Adrenal gland (tissue), 12 donors: ENCODE data around the gene LRCH4. TPM values are rescaled to one million over a fixed set of nuclear protein-coding genes. Genes with fewer than 3 reads are reported as not detected.

Experiments used
- DNase-seq, 7 donors: peaks; one replicate each; pipeline ENCODE4 v3.0.0-alpha.2; 2019 to 2020
- H3K27ac ChIP-seq, 5 donors: fragments of 200-600 bp; sonication (generic) in 4 of 5; 1 replicate in 3 of 5; 2 replicates in 2 of 5; pipeline versions ENCODE4 v1.5.1 to v1.8.0; 2016 to 2020; ENCODE audit warnings: mild to moderate bottlenecking in 1 of 5
- H3K27me3 ChIP-seq: fragments of 200-600 bp; 2 replicates; pipeline ENCODE4 v1.8.0; 2021
- H3K36me3 ChIP-seq, 2 donors: fragments of 200-600 bp; replicated peaks in 1 of 2; 1 replicate in 1 of 2; 2 replicates in 1 of 2; pipeline versions ENCODE4 v1.5.1 to v1.8.0; 2018 to 2022
- H3K4me1 ChIP-seq, 2 donors: fragments of 200-600 bp; replicated peaks in 1 of 2; 1 replicate in 1 of 2; 2 replicates in 1 of 2; pipeline versions ENCODE4 v1.5.1 to v1.8.0; 2018 to 2021
- H3K4me3 ChIP-seq, 4 donors: fragments of 200-600 bp; sonication (generic) in 3 of 4; one replicate each; pipeline ENCODE4 v1.5.1; 2016 to 2018
- H3K9me3 ChIP-seq, 3 donors: fragments of 200-600 bp; sonication (generic) in 1 of 3; replicated peaks in 1 of 3; 1 replicate in 2 of 3; 2 replicates in 1 of 3; pipeline versions ENCODE4 v1.5.1 to v1.8.0; 2016 to 2021
- CTCF ChIP-seq, 6 experiments: fragments of 450-650 bp in 4 of 6; fragments of 200-600 bp in 2 of 6; sonication (generic) in 1 of 6; IDR thresholded peaks; 1 replicate in 5 of 6; 2 replicates in 1 of 6; pipeline versions ENCODE4 v1.5.1 to v1.8.0; 2016 to 2021; ENCODE audit warnings: antibody characterized with exemption in 6 of 6, mild to moderate bottlenecking in 2 of 6, moderate library complexity in 1 of 6
- POLR2A ChIP-seq, 2 donors: fragments of 450-650 bp; IDR thresholded peaks; one replicate each; pipeline ENCODE4 v1.6.1; 2017; ENCODE audit warnings: antibody characterized with exemption in 2 of 2, mild to moderate bottlenecking in 2 of 2, moderate library complexity in 1 of 2
- WGBS, 4 donors: extraction: QIAGEN DNeasy Blood & Tissue Kit in 2 of 4; methylation state at CpG; one replicate each; pipeline versions ENCODE4 v1.1.5 to v1.1.7; 2013 to 2017; 5-methylcytosine and 5-hydroxymethylcytosine counted together
- intact Hi-C, 2 donors: fragments of 100-400 bp; cut with DNase I; formaldehyde crosslinking; loops; one replicate each; pipeline versions ENCODE4 v1.14.1 to v1.15.0; 2022 to 2023
- polyA plus RNA-seq, 3 donors: library from polyadenylated mRNA; stranded (reverse); fragments of 200-250 nt in 2 of 3; fragments of 350-450 nt in 1 of 3; fragmentation: Illumina TruSeq in 1 of 3; extraction: RNeasy Lipid Tissue Mini Kit (QIAGEN cat#74804) in 1 of 3; gene quantifications; one replicate each; pipeline ENCODE4 v1.2.3, GENCODE V29; 2013 to 2014
- total RNA-seq, 9 donors: library from RNA; depleted of rRNA in 4 of 9; stranded (reverse); fragments of >200 nt in 4 of 9; fragments of 120-200 nt in 1 of 9; fragmentation: NEBNext Ultra II Directional in 1 of 9; extraction: Animal tissue kit (Norgen Biotek cat#: 25700) in 1 of 9; gene quantifications; one replicate each; pipeline versions ENCODE4 v1.1.0 to v1.2.4, GENCODE V29; 2013 to 2023
- donor health status: healthy with polysubstance abuse.
- donor health status: Bipolar disorder and iron deficiency.
- donor health status: DM: yes; HTN: yes; CAD: no.
- donor health status: DM: no; HTN: no; CAD: no.
- donor health status: DM: no; HTN: no; CAD: no.
- donor health status: DM: yes; HTN: yes; CAD: no.

LRCH4 gene
- total and polyA plus RNA-seq, 12 donors, result 10.4 to 235 (median 59.8) TPM

DNA sequence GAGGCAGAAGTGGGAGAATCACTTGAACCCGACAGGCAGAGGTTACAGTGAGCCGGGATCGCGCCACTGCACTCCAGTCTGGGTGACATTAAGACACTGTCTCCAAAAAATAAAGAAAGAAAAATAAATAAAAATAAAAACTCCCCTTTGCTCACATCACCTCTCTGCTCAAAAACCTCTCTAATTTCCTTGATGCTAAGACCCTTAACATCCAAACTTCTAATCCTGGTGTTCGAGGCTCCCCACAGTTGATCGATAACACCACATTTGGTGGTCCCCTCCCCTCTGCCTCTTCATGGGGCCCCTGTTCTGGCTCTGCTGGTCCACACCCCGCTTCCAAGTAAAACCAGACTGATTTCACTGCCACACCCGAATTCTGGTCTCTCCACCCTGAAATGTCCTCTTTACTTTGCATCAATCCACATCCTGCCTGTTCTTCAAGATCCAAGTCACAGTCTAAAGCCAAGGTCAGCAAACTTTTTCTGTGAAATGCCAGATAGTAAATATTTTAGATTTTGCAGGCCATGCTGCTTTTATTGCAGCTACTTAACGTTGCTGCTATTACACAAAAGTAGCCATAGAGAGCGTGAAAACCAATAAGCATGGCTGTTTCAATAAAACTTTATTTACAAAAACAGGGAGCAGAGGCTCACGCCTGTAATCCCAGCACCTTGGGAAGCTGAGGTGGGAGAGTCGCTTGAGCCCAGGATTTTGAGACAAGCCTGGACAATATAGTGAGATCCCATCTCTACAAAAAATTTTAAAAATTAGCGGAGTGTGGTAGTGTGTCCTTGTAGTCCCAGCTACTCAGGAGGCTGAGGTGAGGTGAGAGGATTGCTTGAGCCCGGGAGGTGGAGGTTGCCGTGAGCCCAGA, 38.3 kb upstream of the LRCH4 start:
- WGBS, 4 donors, result 83 to 88% (median 86%) methylated on average over 15 of the region's 15 CpGs
- Histone ChIP-seq H3K4me3 (no peak overlapping the region), H3K36me3 (no peaks in the 10 kb centered on the region), H3K4me1 (peaks cover 5 to 7% of the 10 kb centered on the region in 2 donors), H3K27ac (no peak overlapping the region), H3K9me3 (no peaks in the 10 kb centered on the region), H3K27me3 (no peaks in the 10 kb centered on the region)
- intact Hi-C loops, result no loop called here
- no peak for DNase-seq
- no peak for TF ChIP-seq POLR2A (IDR thresholded peaks at IDR 0.05)
- no peak for TF ChIP-seq CTCF (IDR thresholded peaks at IDR 0.05)

GRCh38 chr7:100621554-100621953, 35.6 kb upstream of the LRCH4 start:
- no peaks in the 10 kb centered on the region for H3K36me3 ChIP-seq
- TF ChIP-seq POLR2A (IDR thresholded peaks at IDR 0.05) (peak in 1 of 2 donors; percentile 31), CTCF (IDR thresholded peaks at IDR 0.05) (no peak)
- H3K27me3 ChIP-seq, result no peaks in the 10 kb centered on the region
- peak overlapping the region; percentile 52 to 91 (median 70) for H3K27ac ChIP-seq
- WGBS, 4 donors, result 32 to 57% (median 44%) methylated on average over 8 of the region's 8 CpGs
- H3K4me3 ChIP-seq, result no peak overlapping the region
- H3K9me3 ChIP-seq, result no peaks in the 10 kb centered on the region
- peak; percentile 82 to 94 (median 89) for DNase-seq
- peaks cover 0 to 3% of the 10 kb centered on the region in 2 donors for H3K4me1 ChIP-seq
- intact Hi-C loops, result no loop called here

GRCh38 chr7:100620804-100621203, 34.9 kb upstream of the LRCH4 start:
- 92 to 97% (median 95%) methylated on average over 14 to 23 of the region's 23 CpGs for WGBS, 4 donors
- no peaks in the 10 kb centered on the region for H3K36me3 ChIP-seq
- H3K4me3 ChIP-seq, result no peak overlapping the region
- peak overlapping the region in 2 of 5 donors; percentile 81 to 91 for H3K27ac ChIP-seq
- no peak for DNase-seq
- TF ChIP-seq POLR2A (IDR thresholded peaks at IDR 0.05) (no peak), CTCF (IDR thresholded peaks at IDR 0.05) (no peak)
- H3K27me3 ChIP-seq, result no peaks in the 10 kb centered on the region
- peaks cover 0 to 3% of the 10 kb centered on the region in 2 donors for H3K4me1 ChIP-seq
- intact Hi-C loops, result no loop called here
- no peaks in the 10 kb centered on the region for H3K9me3 ChIP-seq

- Histone ChIP-seq H3K4me3 (no peak overlapping the region), H3K36me3 (no peaks in the 10 kb centered on the region), H3K9me3 (no peaks in the 10 kb centered on the region), H3K27me3 (no peaks in the 10 kb centered on the region), H3K4me1 (peaks cover 0 to 3% of the 10 kb centered on the region in 2 donors), H3K27ac (no peak overlapping the region)
- TF ChIP-seq POLR2A (IDR thresholded peaks at IDR 0.05) (no peak), CTCF (IDR thresholded peaks at IDR 0.05) (no peak)
- no peak for DNase-seq
- intact Hi-C loops, result no loop called here
- 78 to 98% (median 92%) methylated on average over 4 to 6 of the region's 6 CpGs for WGBS, 4 donors
These were observed 34.3 kb upstream of the LRCH4 start for GRCh38 chr7:100620239-100620638.
